Measurements from ENCODE around the gene ATP10D.
"Not testable (repeated sequence)": the region's sequence is repeated elsewhere in the genome, so short reads cannot be mapped to it uniquely, and the experiment has no call there.

The ATP10D gene

GRCh38 chr4:47538111-47538824, 53.2 kb downstream of the ATP10D start:
- DNase-seq: no peak

GRCh38 chr4:47538825-47539154, 53.7 kb downstream of the ATP10D start:
- no peak for DNase-seq

DNA sequence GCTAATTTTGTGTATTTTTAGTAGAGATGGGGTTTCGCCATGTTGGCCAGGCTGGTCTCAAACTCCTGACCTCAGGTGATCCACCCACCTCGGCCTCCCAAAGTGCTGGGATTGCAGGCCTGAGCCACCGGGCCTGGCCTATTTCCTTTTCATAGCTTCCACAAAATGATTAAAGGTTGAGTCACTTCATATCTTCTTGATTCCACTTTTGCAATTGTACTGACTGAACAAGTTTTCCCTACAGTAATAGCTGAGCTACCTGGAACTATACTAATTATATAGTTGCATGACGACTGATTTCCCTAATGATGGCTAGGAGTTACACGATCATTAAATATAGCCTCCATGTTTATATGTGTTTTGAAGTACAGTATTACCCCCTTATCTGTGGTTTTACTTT, 57.6 kb downstream of the ATP10D start:
- not testable (repeated sequence) for DNase-seq

GRCh38 chr4:47543331-47543730, 58.3 kb downstream of the ATP10D start:
- DNase-seq: no peak

- not testable (repeated sequence) for DNase-seq
Measured at GRCh38 chr4:47550357-47550756, 65.3 kb downstream of the ATP10D start.

DNA sequence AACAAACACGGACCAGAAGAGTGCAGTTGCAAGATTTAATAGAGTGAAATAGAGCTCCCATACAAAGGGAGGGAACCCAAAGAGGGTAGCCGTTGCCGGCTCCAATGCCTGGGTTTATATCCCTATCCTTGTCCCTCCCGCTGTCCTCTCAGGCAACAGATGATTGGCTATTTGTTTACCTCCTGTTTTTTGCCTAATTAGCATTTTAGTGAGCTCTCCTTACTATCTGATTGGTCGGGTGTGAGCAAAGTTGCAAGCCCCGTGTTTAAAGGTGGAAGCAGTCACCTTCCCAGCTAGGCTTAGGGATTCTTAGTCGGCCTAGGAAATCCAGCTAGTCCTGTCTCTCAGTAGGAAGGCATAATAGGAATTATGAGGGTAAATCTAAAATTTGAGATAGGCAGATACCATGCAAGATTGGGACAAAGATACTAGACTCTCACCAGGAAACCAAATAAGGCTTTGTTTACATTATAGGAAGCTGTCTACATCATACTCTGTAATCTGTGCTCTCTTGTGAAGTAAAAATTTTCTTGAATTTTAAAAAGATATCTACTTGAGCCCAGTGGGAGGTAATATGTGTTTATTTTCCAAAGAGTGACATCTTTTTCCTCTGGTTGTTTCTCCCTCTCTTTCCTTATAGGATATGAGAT, 65.9 kb downstream of the ATP10D start:
- no peak for DNase-seq

DNA sequence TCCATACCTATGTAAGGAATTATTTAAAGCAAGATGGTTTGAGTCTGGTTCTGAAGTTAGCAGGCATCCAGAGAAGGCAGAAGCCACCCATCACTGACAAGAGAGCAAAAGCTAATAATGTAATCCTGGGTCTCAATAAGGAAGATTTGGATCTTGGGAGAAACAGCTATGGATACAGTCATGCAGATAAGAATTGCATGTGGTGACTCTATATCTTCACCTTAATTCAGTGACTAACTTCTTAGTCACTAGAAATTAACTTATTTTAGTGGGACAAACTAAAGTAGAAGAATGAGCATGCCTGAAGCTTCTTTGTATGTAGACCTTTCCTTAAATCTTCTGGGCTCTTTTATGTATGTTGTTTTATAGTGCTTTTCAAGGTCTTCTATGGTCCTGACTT, 66.6 kb downstream of the ATP10D start:
- DNase-seq: no peak

DNA sequence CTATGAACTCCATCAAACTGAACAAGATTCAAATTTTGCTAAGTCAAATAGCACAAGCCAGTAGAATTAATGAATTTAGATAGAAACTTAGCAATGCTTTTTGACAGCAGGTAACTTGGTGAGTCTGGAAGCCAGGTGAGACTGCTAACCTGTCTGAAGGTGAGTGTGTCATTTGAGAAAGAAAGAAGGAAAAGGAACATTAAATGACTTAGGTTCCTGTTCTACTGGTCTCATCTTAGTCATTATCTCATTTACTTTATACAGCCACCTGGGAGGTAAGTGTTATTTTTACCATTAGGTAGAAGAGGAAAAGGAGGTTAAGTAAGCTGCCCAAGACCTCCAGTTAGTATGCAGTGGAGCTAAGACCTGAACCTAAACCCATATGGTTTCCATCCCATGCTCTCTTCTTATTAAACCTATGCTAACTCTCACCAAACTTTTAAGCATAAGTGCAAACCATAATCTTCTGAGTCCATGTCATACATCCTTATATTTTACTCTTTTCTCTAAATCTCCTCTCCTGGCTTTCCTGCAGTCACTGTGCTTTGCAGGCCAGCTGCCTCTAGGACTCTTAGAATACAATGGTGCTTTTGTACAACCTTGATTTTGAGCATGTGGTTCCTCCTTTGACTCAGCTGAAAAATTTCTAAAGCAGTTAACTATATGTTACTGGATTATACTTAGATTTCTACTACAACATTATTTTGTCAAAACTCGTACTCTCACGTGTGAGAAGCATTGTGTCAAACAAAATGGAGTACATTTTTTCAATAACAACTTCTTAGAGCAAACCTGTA, 68.5 kb downstream of the ATP10D start:
- DNase-seq: no peak

DNA sequence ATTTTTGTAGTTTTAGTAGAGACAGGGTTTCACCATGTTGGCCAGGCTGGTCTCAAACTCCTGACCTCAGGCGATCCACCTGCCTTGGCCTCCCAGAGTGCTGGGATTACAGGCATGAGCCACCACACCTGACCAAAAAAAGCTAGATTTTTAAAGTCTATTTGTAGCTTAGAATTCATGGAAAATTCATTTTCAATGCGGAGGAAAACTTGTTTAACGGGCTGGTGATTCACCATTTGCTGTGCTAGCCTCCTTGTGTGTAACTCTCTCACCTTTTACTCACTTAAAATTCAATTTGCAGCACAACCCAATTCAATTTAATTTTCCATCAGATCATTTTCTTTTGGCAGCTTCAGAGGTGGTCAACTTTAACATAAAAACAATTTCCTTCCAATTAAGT, 70.8 kb downstream of the ATP10D start:
- DNase-seq: not testable (repeated sequence)

GRCh38 chr4:47557255-47557654, 72.2 kb downstream of the ATP10D start:
- no peak for DNase-seq

- no peak for DNase-seq
Measured at GRCh38 chr4:47560682-47561081, 75.6 kb downstream of the ATP10D start.

DNA sequence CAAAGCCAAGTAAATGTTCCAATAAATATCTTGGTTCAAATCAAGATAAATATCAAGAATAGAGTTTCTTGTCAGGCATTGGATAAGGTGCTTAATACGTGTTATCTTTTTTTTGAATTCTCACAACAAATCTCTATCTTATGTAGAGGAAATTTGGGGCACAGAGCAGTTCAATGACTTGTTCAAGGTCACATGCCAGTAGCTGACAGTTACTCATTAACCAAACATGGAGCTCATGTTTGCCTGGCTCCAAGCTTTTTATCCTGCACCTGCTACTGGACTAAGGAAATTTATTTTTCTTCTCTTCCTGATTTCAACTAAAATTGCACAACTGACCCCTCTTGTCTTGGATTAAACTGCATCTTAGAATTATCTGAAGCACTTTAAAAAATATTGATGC, 76.3 kb downstream of the ATP10D start:
- DNase-seq: no peak

DNA sequence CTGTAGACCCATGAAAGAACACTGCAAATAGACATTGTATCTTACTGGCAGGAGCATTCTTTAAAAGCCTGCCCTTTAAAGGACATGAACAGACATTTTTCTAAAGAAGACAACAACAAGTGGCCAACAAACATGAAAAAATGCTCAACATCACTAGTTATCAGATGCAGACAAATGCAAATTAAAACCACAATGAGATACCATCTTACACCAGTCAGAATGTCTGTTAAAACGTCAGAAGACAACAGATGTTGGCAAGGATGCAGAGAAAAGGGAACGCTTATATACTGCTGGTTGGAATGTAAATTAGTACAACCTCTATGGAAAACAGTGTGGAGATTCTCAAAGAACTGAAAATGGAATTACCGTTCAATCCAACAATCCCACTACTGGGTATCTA, 77.2 kb downstream of the ATP10D start:
- DNase-seq: no peak

GRCh38 chr4:47566566-47566965, 81.5 kb downstream of the ATP10D start:
- DNase-seq: no peak

- no peak for DNase-seq
Measured at GRCh38 chr4:47566969-47567368, 81.9 kb downstream of the ATP10D start.

GRCh38 chr4:47567511-47567910, 82.4 kb downstream of the ATP10D start:
- no peak for DNase-seq

DNA sequence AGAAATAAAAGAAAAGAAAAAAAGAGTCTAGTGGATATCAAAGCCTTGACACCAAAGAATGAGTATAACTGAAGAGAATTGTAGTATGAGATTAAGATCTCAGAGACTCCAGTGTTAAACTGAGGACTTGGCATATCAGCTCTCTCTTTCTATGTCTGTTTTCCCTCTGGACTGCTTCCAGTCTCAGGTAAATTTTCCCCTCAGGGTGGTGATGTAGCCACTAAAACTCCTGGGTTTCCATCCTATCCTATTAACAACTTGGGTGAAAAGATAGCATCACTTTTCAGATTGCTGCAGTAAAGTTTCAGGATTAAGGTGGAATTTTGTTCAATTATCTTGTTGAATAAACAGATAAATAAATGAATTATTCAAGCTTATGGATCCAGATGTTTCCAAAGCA, 85.7 kb downstream of the ATP10D start:
- DNase-seq: no peak

GRCh38 chr4:47572981-47573380, 87.9 kb downstream of the ATP10D start:
- DNase-seq: no peak

DNA sequence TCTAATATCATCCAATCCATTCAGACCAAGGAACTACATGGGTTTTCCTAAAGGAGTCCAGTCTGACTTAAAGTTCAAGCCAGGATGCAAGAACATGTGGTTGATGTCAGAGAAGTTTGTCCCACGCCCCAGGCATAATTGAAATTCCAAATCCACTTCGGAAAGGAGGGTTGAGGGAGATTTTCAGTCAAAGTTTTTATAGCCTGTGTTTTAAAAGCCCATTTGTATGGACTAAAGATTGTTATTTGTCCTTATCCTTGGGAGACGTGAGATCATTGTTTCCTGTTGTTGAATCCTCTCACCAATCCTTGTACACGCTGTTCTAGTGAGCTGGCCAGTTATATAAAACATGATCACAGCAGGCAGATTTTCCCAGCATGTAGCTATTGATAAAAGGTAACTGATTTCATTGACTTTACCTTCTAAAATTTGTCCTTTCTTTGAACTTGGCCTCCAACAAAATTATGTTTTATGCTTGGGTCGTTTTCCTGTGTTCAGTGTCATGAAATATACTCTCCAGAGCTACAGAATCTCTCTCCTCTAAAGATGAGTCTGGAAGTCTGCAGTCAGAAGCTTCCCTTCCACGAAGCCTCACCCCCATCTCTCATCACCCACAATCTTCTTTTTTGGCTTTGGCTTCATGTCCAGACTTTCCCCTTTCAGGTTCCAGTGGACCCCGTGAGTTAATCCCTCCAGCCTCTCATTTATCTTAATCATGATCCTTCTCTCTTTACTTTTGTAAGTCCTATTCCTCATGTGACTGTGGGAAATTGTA, 92.9 kb downstream of the ATP10D start:
- no peak for DNase-seq

DNA sequence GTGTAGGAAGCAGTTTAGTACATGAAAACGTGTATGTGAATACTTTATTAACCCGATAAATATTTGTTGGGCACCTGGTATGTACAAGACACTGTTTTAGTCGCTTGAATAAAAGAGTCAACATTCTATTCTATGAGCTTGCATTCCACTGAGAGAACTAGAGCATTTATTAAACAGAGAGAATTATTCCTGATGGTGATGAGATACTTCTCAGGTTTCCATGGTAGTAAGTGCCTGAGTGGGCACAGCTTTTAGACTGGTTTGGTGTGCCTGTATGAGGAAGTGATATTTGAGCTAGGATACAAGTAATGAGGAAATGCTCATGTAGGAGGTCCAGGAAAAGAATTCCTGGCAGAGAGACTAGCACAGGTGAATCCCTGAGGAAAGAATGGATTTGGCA, 94.2 kb downstream of the ATP10D start:
- no peak for DNase-seq

DNA sequence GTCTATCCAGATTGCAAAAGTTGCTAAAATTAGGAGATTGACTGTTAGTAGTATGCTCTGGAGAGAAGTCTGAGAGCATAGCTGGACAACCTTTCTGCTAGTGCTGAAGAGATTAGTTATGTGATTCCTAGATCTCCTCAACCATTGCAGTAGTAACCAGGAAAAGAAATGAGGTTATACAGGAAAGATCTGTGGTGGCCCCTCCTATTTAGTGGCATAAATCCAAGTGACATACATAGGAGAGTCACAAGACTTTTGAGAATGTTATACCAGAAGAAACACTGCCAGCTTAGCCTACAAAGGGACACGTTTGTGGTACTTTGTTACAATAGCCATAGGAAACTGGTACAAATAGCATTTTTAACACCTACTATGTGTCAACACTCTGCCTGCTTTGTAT, 105.2 kb downstream of the ATP10D start:
- DNase-seq: no peak

- no peak for DNase-seq
Measured at GRCh38 chr4:47597696-47598095, 112.6 kb downstream of the ATP10D start.

- no peak for DNase-seq
Measured at GRCh38 chr4:47598320-47598719, 113.2 kb downstream of the ATP10D start.
